HepG2 (cell line): ENCODE results near the gene PAIP1. TPM values are rescaled to one million over a fixed set of nuclear protein-coding genes. Genes with fewer than 3 reads are reported as not detected.
A peak's percentile ranks its signal among the peaks of the same experiment; 100 is the strongest.

Experiments used
- CBX2 ChIP-seq, 2 experiments: fragments of 200-600 bp in 1 of 2; sonication (generic); formaldehyde crosslinking in 1 of 2; IDR thresholded peaks; 2 replicates each; pipeline versions ENCODE4 v1.7.0 to v1.8.1; 2018 to 2022; ENCODE audit warnings: low read depth in 2 of 2, low read length in 1 of 2, mild to moderate bottlenecking in 1 of 2, missing genetic modification reagents in 1 of 2
- CHD2 ChIP-seq: IDR thresholded peaks from 2 replicates; pipeline ENCODE4 v1.6.1; 2011; ENCODE audit warnings: low read depth, low read length, improper control_type of control experiment
- ELF4 ChIP-seq: sonication (generic); formaldehyde crosslinking; IDR thresholded peaks from 2 replicates; pipeline ENCODE4 v1.5.0; 2020; ENCODE audit warnings: missing genetic modification reagents, mild to moderate bottlenecking, moderate library complexity, borderline replicate concordance
- GLI4 ChIP-seq: sonication (generic); formaldehyde crosslinking; IDR thresholded peaks from 2 replicates; pipeline ENCODE4 v1.5.1; 2020; ENCODE audit warnings: missing genetic modification reagents, mild to moderate bottlenecking, moderate library complexity, borderline replicate concordance
- GPBP1L1 ChIP-seq: sonication (generic); formaldehyde crosslinking; IDR thresholded peaks from 2 replicates; pipeline ENCODE4 v1.5.0; 2020; ENCODE audit warnings: mild to moderate bottlenecking, missing genetic modification reagents
- RELA ChIP-seq: sonication (generic); formaldehyde crosslinking; IDR thresholded peaks from 2 replicates; pipeline ENCODE4 v1.4.0; 2020; ENCODE audit warnings: missing genetic modification reagents
- SATB2 ChIP-seq: sonication (generic); formaldehyde crosslinking; IDR thresholded peaks from 2 replicates; pipeline ENCODE4 v1.5.0; 2020; ENCODE audit warnings: missing genetic modification reagents
- TCF12 ChIP-seq, 2 experiments: fragments of 450-650 bp in 1 of 2; sonication (generic) in 1 of 2; formaldehyde crosslinking in 1 of 2; IDR thresholded peaks; 2 replicates each; pipeline versions ENCODE4 v1.6.1 to v1.8.0; 2017 to 2022; ENCODE audit warnings: antibody characterized with exemption in 1 of 2, mild to moderate bottlenecking in 1 of 2, missing genetic modification reagents in 1 of 2, moderate library complexity in 1 of 2
- TCF7L2 ChIP-seq: IDR thresholded peaks from 2 replicates; pipeline ENCODE4 v1.6.1; 2011; ENCODE audit warnings: mild to moderate bottlenecking, low read depth, low read length, moderate library complexity
- TOE1 ChIP-seq: sonication (generic); formaldehyde crosslinking; IDR thresholded peaks from 2 replicates; pipeline ENCODE4 v1.4.0; 2020; ENCODE audit warnings: mild to moderate bottlenecking, missing genetic modification reagents
- TRAFD1 ChIP-seq: sonication (generic); formaldehyde crosslinking; IDR thresholded peaks from 2 replicates; pipeline ENCODE4 v1.5.1; 2020; ENCODE audit warnings: missing genetic modification reagents, mild to moderate bottlenecking, borderline replicate concordance
- ZFP41 ChIP-seq: sonication (generic); formaldehyde crosslinking; IDR thresholded peaks from 2 replicates; pipeline ENCODE4 v1.4.0; 2020; ENCODE audit warnings: mild to moderate bottlenecking, missing genetic modification reagents, borderline replicate concordance
- ZMYM3 ChIP-seq: sonication (generic); formaldehyde crosslinking; IDR thresholded peaks from 2 replicates; pipeline ENCODE4 v1.5.1; 2020; ENCODE audit warnings: mild to moderate bottlenecking, missing genetic modification reagents
- ZNF180 ChIP-seq: sonication (generic); formaldehyde crosslinking; IDR thresholded peaks from 2 replicates; pipeline ENCODE4 v1.4.0; 2020; ENCODE audit warnings: low read depth, missing genetic modification reagents, borderline replicate concordance
- ZNF564 ChIP-seq: sonication (generic); formaldehyde crosslinking; IDR thresholded peaks from 2 replicates; pipeline ENCODE4 v1.8.1; 2023; ENCODE audit warnings: mild to moderate bottlenecking, missing genetic modification reagents
- ZNF607 ChIP-seq: sonication (generic); formaldehyde crosslinking; IDR thresholded peaks from 2 replicates; pipeline ENCODE4 v1.5.1; 2020; ENCODE audit warnings: missing genetic modification reagents, mild to moderate bottlenecking, borderline replicate concordance
- ZNF749 ChIP-seq: sonication (generic); formaldehyde crosslinking; IDR thresholded peaks from 2 replicates; pipeline ENCODE4 v1.8.0; 2022; ENCODE audit warnings: mild to moderate bottlenecking, missing genetic modification reagents, moderate library complexity, borderline replicate concordance
- ZZZ3 ChIP-seq: sonication (generic); formaldehyde crosslinking; IDR thresholded peaks from 2 replicates; pipeline ENCODE4 v1.4.0; 2020; ENCODE audit warnings: missing genetic modification reagents, mild to moderate bottlenecking, borderline replicate concordance
- polyA plus RNA-seq, 8 experiments: library from polyadenylated mRNA; depleted of rRNA in 3 of 8; stranded (reverse) in 7 of 8; unstranded in 1 of 8; fragments of >200 nt; fragmentation: Illumina TruSeq in 4 of 8; extraction: Trizol in 4 of 8; gene quantifications; 2 replicates each; pipeline versions ENCODE4 v1.2.1 to v1.2.3, GENCODE V29; 2011 to 2016; ENCODE audit warnings: low read depth in 4 of 8, missing spikeins in 1 of 8, mixed read lengths in 1 of 8; ENCODE audit not compliant: insufficient read depth in 1 of 8
- total RNA-seq, 5 experiments: library from RNA; depleted of rRNA; stranded (reverse); fragments of >200 nt; fragmentation: Illumina TruSeq; extraction: Trizol; gene quantifications; 2 replicates each; pipeline ENCODE4 v1.2.3, GENCODE V29; 2016; ENCODE audit warnings: low read depth in 1 of 5
- TF ChIP-seq, protein P1 (sequence below): sonication (generic); formaldehyde crosslinking; conservative IDR thresholded peaks from 2 replicates; pipeline ENCODE4 v1.8.0; 2022; ENCODE audit warnings: mild to moderate bottlenecking, moderate library complexity, missing genetic modification reagents
- TF ChIP-seq, protein P2 (sequence below): sonication (generic); formaldehyde crosslinking; IDR thresholded peaks from 2 replicates; pipeline ENCODE4 v1.4.0; 2020; ENCODE audit warnings: missing genetic modification reagents

Gene PAIP1
- total and polyA plus RNA-seq, 2 of the 13 experiments (the other 11 are each of a cell fraction or from before 2014, with no cell fraction given): 96.6 to 116 TPM

- peak; percentile 17; the same call in 1 of the 2 replicates for TF ChIP-seq ZNF607 (CRISPR knock-in tag)
- TF ChIP-seq TOE1: no peak; the same call in 1 of the 2 replicates
- TF ChIP-seq TCF12 (IDR thresholded peaks at IDR 0.05): no peak
- 0 out of 2 replicates have a peak, but pooled peaks have one; percentile 74 for TF ChIP-seq TCF12 (CRISPR knock-in tag; IDR thresholded peaks at IDR 0.05)
- no peak for TF ChIP-seq ZMYM3 (CRISPR knock-in tag)
- no peak for TF ChIP-seq GPBP1L1 (CRISPR knock-in tag)
- peak; percentile 76; the same call in 1 of the 2 replicates for TF ChIP-seq ELF4 (CRISPR knock-in tag)
- no peak for TF ChIP-seq ZFP41 (CRISPR knock-in tag)
- TF ChIP-seq ZZZ3 (CRISPR knock-in tag): no peak
- TF ChIP-seq ZNF564 (CRISPR knock-in tag): peak; percentile 38; the same call in 1 of the 2 replicates
- TF ChIP-seq GLI4: no peak
- peak; percentile 93; the same call in 1 of the 2 replicates for TF ChIP-seq ZNF180 (CRISPR knock-in tag)
- TF ChIP-seq SATB2 (CRISPR knock-in tag): peak; percentile 86; the same call in 1 of the 2 replicates
- TF ChIP-seq TRAFD1: no peak
- TF ChIP-seq ZNF749: 0 out of 2 replicates have a peak, but pooled peaks have one; percentile 50
- TF ChIP-seq, protein P1, sequence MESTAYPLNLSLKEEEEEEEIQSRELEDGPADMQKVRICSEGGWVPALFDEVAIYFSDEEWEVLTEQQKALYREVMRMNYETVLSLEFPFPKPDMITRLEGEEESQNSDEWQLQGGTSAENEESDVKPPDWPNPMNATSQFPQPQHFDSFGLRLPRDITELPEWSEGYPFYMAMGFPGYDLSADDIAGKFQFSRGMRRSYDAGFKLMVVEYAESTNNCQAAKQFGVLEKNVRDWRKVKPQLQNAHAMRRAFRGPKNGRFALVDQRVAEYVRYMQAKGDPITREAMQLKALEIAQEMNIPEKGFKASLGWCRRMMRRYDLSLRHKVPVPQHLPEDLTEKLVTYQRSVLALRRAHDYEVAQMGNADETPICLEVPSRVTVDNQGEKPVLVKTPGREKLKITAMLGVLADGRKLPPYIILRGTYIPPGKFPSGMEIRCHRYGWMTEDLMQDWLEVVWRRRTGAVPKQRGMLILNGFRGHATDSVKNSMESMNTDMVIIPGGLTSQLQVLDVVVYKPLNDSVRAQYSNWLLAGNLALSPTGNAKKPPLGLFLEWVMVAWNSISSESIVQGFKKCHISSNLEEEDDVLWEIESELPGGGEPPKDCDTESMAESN (CRISPR knock-in tag): peak; percentile 81
- no peak for TF ChIP-seq RELA (CRISPR knock-in tag)
- no peak for TF ChIP-seq CHD2
- TF ChIP-seq CBX2 (IDR thresholded peaks at IDR 0.05; ENCODE audit: low read depth, low read length): no peak
- no peak for TF ChIP-seq CBX2 (CRISPR knock-in tag; IDR thresholded peaks at IDR 0.05; ENCODE audit: low read depth)
- no peak for TF ChIP-seq TCF7L2
- TF ChIP-seq, protein P2, sequence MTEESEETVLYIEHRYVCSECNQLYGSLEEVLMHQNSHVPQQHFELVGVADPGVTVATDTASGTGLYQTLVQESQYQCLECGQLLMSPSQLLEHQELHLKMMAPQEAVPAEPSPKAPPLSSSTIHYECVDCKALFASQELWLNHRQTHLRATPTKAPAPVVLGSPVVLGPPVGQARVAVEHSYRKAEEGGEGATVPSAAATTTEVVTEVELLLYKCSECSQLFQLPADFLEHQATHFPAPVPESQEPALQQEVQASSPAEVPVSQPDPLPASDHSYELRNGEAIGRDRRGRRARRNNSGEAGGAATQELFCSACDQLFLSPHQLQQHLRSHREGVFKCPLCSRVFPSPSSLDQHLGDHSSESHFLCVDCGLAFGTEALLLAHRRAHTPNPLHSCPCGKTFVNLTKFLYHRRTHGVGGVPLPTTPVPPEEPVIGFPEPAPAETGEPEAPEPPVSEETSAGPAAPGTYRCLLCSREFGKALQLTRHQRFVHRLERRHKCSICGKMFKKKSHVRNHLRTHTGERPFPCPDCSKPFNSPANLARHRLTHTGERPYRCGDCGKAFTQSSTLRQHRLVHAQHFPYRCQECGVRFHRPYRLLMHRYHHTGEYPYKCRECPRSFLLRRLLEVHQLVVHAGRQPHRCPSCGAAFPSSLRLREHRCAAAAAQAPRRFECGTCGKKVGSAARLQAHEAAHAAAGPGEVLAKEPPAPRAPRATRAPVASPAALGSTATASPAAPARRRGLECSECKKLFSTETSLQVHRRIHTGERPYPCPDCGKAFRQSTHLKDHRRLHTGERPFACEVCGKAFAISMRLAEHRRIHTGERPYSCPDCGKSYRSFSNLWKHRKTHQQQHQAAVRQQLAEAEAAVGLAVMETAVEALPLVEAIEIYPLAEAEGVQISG (CRISPR knock-in tag): peak; percentile 92
Measured at GRCh38 chr5:43602461-43603343, 45.8 kb upstream of the PAIP1 start, which contains the start of gene NNT (continued).
